BE2C (cell line): ENCODE results near the gene GCSAM.
A peak's percentile ranks its signal among the peaks of the same experiment; 100 is the strongest.

Source experiments
- DNase-seq: peaks from one replicate; pipeline ENCODE4 v3.0.0-alpha.2; 2020
- H3K27me3 ChIP-seq: fragments of 250-450 bp; sonication (Bioruptor Pico); 2 replicates; pipeline ENCODE4 v1.5.1; 2020; ENCODE audit warnings: mild to moderate bottlenecking
- H3K36me3 ChIP-seq: fragments of 250-450 bp; sonication (Bioruptor Pico); 2 replicates; pipeline ENCODE4 v1.5.1; 2020; ENCODE audit warnings: mild to moderate bottlenecking
- H3K4me1 ChIP-seq: fragments of 250-450 bp; sonication (Bioruptor Pico); 2 replicates; pipeline ENCODE4 v1.5.1; 2020
- H3K4me3 ChIP-seq: 2 replicates; pipeline ENCODE4 v1.5.1; 2011; ENCODE audit warnings: low read depth, low read length
- H3K9me3 ChIP-seq: fragments of 250-450 bp; sonication (Bioruptor Pico); 2 replicates; pipeline ENCODE4 v1.5.1; 2020
- CTCF ChIP-seq: IDR thresholded peaks from 2 replicates; pipeline ENCODE4 v1.5.1; 2012; ENCODE audit warnings: mild to moderate bottlenecking, low read depth, low read length

GCSAM gene

GRCh38 chr3:112101916-112102315 lies 31.1 kb downstream of the GCSAM start:
- no peak for TF ChIP-seq CTCF
- H3K36me3 ChIP-seq, result no peaks in the 10 kb centered on the region
- no peaks in the 10 kb centered on the region for H3K9me3 ChIP-seq
- no peak overlapping the region for H3K4me3 ChIP-seq
- no peaks in the 10 kb centered on the region for H3K27me3 ChIP-seq
- no peak for DNase-seq
- H3K4me1 ChIP-seq, result no peaks in the 10 kb centered on the region

GRCh38 chr3:112097378-112097777 lies 35.7 kb downstream of the GCSAM start:
- H3K9me3 ChIP-seq, result no peaks in the 10 kb centered on the region
- no peak for TF ChIP-seq CTCF
- H3K4me3 ChIP-seq, result no peak overlapping the region
- peak; percentile 13 for DNase-seq
- H3K4me1 ChIP-seq, result no peaks in the 10 kb centered on the region
- no peaks in the 10 kb centered on the region for H3K36me3 ChIP-seq
- no peaks in the 10 kb centered on the region for H3K27me3 ChIP-seq

GRCh38 chr3:112096176-112096575 lies 36.9 kb downstream of the GCSAM start:
- Histone ChIP-seq H3K4me1 (no peaks in the 10 kb centered on the region), H3K27me3 (no peaks in the 10 kb centered on the region), H3K4me3 (no peak overlapping the region), H3K9me3 (no peaks in the 10 kb centered on the region), H3K36me3 (no peaks in the 10 kb centered on the region)
- no peak for TF ChIP-seq CTCF
- DNase-seq, result no peak

GRCh38 chr3:112095731-112096130 lies 37.3 kb downstream of the GCSAM start:
- no peaks in the 10 kb centered on the region for H3K9me3 ChIP-seq
- no peaks in the 10 kb centered on the region for H3K27me3 ChIP-seq
- no peak for TF ChIP-seq CTCF
- H3K4me1 ChIP-seq, result no peaks in the 10 kb centered on the region
- no peaks in the 10 kb centered on the region for H3K36me3 ChIP-seq
- no peak for DNase-seq
- no peak overlapping the region for H3K4me3 ChIP-seq

- no peaks in the 10 kb centered on the region for H3K27me3 ChIP-seq
- DNase-seq, result no peak
- H3K9me3 ChIP-seq, result no peaks in the 10 kb centered on the region
- no peaks in the 10 kb centered on the region for H3K4me1 ChIP-seq
- TF ChIP-seq CTCF, result no peak
- no peaks in the 10 kb centered on the region for H3K36me3 ChIP-seq
- no peak overlapping the region for H3K4me3 ChIP-seq
Observed at GRCh38 chr3:112093180-112093522, 39.9 kb downstream of the GCSAM start.

GRCh38 chr3:112092496-112093179 lies 40.4 kb downstream of the GCSAM start:
- Histone ChIP-seq H3K4me1 (no peaks in the 10 kb centered on the region), H3K9me3 (no peaks in the 10 kb centered on the region), H3K36me3 (no peaks in the 10 kb centered on the region), H3K4me3 (no peak overlapping the region), H3K27me3 (no peaks in the 10 kb centered on the region)
- no peak for DNase-seq
- no peak for TF ChIP-seq CTCF
